Measurements from ENCODE around the gene EZR. TPM values are rescaled to one million over a fixed set of nuclear protein-coding genes. Genes with fewer than 3 reads are reported as not detected.

Gene EZR
- total RNA-seq, 2 donors from 2014 or later: 76.8 to 103 TPM

DNA sequence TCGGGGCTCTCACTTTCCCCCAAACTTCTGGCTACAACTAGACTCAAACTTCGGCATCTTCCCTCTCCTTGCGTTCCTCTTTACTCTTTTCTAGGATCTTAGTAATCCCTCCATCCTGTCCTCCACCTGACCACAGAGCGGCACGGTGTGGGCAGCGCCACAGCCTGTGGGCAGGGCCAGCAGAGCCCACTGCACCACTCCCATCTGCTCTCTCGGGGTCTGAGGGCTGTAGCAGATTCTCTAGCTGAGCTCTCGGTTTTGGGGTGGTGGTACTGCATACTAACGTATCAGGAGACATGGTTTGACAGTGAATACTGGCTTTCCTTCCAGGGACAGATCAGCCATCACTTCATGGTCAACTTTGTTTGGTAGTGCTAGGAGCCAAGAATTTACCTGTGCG is 57.4 kb downstream of the EZR start:
- peaks cover 16% of the 10 kb centered on the region for H3K4me1 ChIP-seq
- DNase-seq (no peak), ATAC-seq (no peak)
- peaks cover 6 to 12% of the 10 kb centered on the region in 2 donors for H3K36me3 ChIP-seq (replicated peaks in 1 of 2; ENCODE audit: insufficient read depth in 1 of 2, low read depth in 2 of 2)
- TF ChIP-seq POLR2A (IDR thresholded peaks at IDR 0.05): no peak
- TF ChIP-seq, protein P1, sequence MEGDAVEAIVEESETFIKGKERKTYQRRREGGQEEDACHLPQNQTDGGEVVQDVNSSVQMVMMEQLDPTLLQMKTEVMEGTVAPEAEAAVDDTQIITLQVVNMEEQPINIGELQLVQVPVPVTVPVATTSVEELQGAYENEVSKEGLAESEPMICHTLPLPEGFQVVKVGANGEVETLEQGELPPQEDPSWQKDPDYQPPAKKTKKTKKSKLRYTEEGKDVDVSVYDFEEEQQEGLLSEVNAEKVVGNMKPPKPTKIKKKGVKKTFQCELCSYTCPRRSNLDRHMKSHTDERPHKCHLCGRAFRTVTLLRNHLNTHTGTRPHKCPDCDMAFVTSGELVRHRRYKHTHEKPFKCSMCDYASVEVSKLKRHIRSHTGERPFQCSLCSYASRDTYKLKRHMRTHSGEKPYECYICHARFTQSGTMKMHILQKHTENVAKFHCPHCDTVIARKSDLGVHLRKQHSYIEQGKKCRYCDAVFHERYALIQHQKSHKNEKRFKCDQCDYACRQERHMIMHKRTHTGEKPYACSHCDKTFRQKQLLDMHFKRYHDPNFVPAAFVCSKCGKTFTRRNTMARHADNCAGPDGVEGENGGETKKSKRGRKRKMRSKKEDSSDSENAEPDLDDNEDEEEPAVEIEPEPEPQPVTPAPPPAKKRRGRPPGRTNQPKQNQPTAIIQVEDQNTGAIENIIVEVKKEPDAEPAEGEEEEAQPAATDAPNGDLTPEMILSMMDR (IDR thresholded peaks at IDR 0.05): no peak
- H3K9me3 ChIP-seq: no peaks in the 10 kb centered on the region
- intact Hi-C loops (cut with DNase I): no loop called here
- H3K27me3 ChIP-seq: no peaks in the 10 kb centered on the region
- WGBS, 2 donors: 86 to 89% methylated on average over 10 of the region's 10 CpGs
- no peak overlapping the region for H3K4me3 ChIP-seq
- no peak overlapping the region for H3K27ac ChIP-seq

DNA sequence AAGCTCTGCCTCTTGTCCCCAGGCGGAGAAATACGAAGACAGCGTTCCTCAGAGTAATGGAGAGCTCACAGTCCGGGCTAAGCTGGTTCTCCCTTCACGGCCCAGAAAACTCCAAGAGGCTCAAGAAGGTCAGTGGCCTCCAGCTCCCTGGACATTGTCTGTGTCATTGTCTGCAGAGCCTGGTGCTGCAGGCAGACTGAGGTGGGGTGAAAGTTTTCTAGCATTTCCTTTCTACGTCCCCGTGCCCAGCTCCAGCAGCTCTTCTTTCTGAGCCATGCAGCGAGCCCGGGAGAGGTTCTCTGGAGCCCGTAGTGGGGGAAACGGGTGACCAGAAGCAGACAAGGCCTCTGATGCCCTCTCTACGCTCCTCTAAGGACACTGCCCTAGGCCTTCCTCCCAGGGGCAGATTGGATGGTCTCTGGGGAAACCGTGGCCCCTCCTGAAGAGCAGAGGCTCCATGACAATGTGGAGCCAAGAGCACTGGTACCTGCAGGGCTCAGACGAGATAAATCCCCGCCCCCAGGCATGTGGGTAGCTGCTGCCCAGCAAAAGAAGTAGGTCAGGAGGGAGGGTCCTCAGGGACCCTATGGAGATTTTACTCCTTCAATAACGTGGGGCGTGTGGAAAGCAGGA is 58.4 kb downstream of the EZR start:
- H3K27me3 ChIP-seq: no peaks in the 10 kb centered on the region
- H3K27ac ChIP-seq: no peak overlapping the region
- intact Hi-C loops (cut with DNase I): no loop called here
- H3K4me3 ChIP-seq: no peak overlapping the region
- peaks cover 16% of the 10 kb centered on the region for H3K4me1 ChIP-seq
- 79 to 87% methylated on average over 16 to 17 of the region's 17 CpGs for WGBS, 2 donors
- DNase-seq: no peak
- no peaks in the 10 kb centered on the region for H3K9me3 ChIP-seq
- peaks cover 0 to 8% of the 10 kb centered on the region in 2 donors for H3K36me3 ChIP-seq (replicated peaks in 1 of 2; ENCODE audit: insufficient read depth in 1 of 2, low read depth in 2 of 2)
- no peak for ATAC-seq
- TF ChIP-seq, protein P1 (IDR thresholded peaks at IDR 0.05): no peak
- no peak for TF ChIP-seq POLR2A (IDR thresholded peaks at IDR 0.05)

DNA sequence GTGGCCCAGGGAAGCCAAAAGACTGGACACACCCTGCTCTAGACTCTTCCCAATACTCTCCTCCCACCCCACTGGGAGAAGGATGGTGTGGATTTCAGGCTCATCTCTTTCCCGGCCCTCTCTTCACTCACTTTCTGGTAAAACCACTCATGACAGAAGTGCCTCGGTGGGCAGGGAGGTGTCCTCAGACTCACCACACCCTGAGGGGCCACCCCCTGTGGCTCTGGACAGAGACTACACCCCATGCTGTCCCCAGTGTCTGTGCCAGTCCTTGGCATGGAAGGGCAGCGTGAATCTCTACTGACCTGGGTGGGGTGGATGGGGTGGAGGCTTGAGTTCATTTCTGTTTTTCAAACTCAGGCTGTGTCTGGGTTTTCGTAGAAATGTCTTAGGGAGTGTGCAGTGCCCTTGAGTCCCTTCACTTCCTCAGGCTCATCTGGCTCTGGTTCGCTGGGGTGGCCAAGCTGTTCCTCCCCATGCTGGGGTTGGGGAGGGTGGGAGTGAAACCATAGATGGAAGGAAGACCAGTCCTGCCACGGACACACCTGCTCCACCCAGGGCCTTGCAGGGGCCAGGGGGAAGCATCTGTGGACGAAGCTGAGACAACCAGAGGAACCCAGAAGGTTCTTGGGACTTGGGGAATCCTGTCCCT is 59.1 kb downstream of the EZR start:
- WGBS, 2 donors: 84 to 88% methylated on average over 5 to 7 of the region's 7 CpGs
- peaks cover 0 to 2% of the 10 kb centered on the region in 2 donors for H3K36me3 ChIP-seq (replicated peaks in 1 of 2; ENCODE audit: insufficient read depth in 1 of 2, low read depth in 2 of 2)
- no peaks in the 10 kb centered on the region for H3K27me3 ChIP-seq
- no peak overlapping the region for H3K27ac ChIP-seq
- TF ChIP-seq POLR2A (IDR thresholded peaks at IDR 0.05): no peak
- TF ChIP-seq, protein P1 (IDR thresholded peaks at IDR 0.05): no peak
- no peak for DNase-seq
- no peak for ATAC-seq
- intact Hi-C loops (cut with DNase I): no loop called here
- H3K4me1 ChIP-seq: peaks cover 16% of the 10 kb centered on the region
- H3K9me3 ChIP-seq: no peaks in the 10 kb centered on the region
- no peak overlapping the region for H3K4me3 ChIP-seq

DNA sequence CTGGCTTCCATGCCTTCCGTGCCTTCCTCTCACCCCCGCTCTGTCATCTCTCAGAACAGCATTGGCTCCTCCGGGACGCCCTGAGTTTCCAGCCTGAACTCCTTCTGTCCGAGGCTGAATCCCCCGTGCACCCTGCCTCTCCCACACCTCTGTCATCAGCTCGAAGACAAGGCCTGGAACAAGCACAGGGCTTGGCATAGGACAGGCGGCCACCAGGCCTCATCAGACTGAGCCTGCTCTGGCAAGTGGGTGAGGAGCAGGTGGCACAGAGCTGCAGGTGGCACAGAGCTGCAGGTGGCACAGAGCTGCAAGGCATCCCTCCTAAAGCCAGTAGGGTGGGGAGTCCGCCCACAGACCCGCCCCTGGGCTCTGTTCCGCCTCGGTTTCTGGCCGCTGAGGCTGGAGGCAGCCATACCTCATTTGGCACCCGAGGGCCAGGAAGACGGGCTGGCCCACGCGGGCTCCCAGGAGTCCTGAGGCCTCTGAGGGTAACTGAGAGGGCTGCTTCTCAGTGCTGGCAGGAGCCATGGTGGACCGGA is 60.2 kb downstream of the EZR start:
- no peaks in the 10 kb centered on the region for H3K27me3 ChIP-seq
- no peak for DNase-seq
- no peak overlapping the region for H3K27ac ChIP-seq
- peaks cover 13% of the 10 kb centered on the region for H3K4me1 ChIP-seq
- ATAC-seq: no peak
- 91 to 92% methylated on average over 12 to 17 of the region's 18 CpGs for WGBS, 2 donors
- TF ChIP-seq, protein P1 (IDR thresholded peaks at IDR 0.05): no peak
- TF ChIP-seq POLR2A (IDR thresholded peaks at IDR 0.05): no peak
- intact Hi-C loops (cut with DNase I): no loop called here
- no peaks in the 10 kb centered on the region for H3K9me3 ChIP-seq
- no peak overlapping the region for H3K4me3 ChIP-seq
- H3K36me3 ChIP-seq (replicated peaks in 1 of 2; ENCODE audit: insufficient read depth in 1 of 2, low read depth in 2 of 2): no peaks in the 10 kb centered on the region
